ENCODE data around the gene BRD8.

The BRD8 gene

GRCh38 chr5:138186002-138186447 is 7.6 kb upstream of the BRD8 start:
- H3K27me3 ChIP-seq (ENCODE audit: control insufficient read depth in 1 of 2, insufficient read depth in 1 of 2, low read length in 2 of 2): no peaks in the 10 kb centered on the region
- no peak overlapping the region for H3K4me3 ChIP-seq (ENCODE audit: insufficient read depth in 1 of 2, low read depth in 1 of 2, low read length in 2 of 2)
- peaks cover 44 to 91% of the 10 kb centered on the region in 2 experiments for H3K36me3 ChIP-seq (ENCODE audit: control insufficient read depth in 1 of 2, insufficient read depth in 2 of 2, low read depth in 1 of 2, low read length in 2 of 2)
- H3K4me2 ChIP-seq (ENCODE audit: low read length, poor library complexity, severe bottlenecking): no peak overlapping the region
- H3K9me3 ChIP-seq (ENCODE audit: control insufficient read depth, low read length): no peaks in the 10 kb centered on the region
- H4K91ac ChIP-seq (ENCODE audit: low read length): no peak overlapping the region
- H2BK12ac ChIP-seq (ENCODE audit: low read length in 2 of 2): no peak overlapping the region
- H2BK5ac ChIP-seq (ENCODE audit: low read depth, low read length, poor library complexity, severe bottlenecking): no peak overlapping the region
- no peaks in the 10 kb centered on the region for H3K4me1 ChIP-seq (ENCODE audit: control insufficient read depth, insufficient read depth, low read depth, low read length)
- no peak overlapping the region for H3K18ac ChIP-seq (ENCODE audit: low read depth in 1 of 2, low read length in 2 of 2)
- H4K8ac ChIP-seq (ENCODE audit: low read length): no peak overlapping the region
- H2AK5ac ChIP-seq (ENCODE audit: low read length, severe bottlenecking): no peak overlapping the region
- no peak for DNase-seq
- H3K9ac ChIP-seq (ENCODE audit: low read length): no peak overlapping the region
- no peak overlapping the region for H2AFZ ChIP-seq (ENCODE audit: low read depth, low read length)
- no peak overlapping the region for H3K4ac ChIP-seq (ENCODE audit: low read depth in 1 of 2, low read length in 2 of 2)
- H3K27ac ChIP-seq (ENCODE audit: low read length, poor library complexity, severe bottlenecking): no peak overlapping the region
- H3K23ac ChIP-seq (ENCODE audit: low read length in 2 of 2): no peak overlapping the region
- H2BK120ac ChIP-seq (ENCODE audit: low read depth, low read length): no peak overlapping the region
- H3K14ac ChIP-seq (ENCODE audit: low read length in 2 of 2): no peak overlapping the region
- H2BK15ac ChIP-seq (ENCODE audit: low read depth, poor library complexity, severe bottlenecking): no peak overlapping the region
- 100% methylated on average over 1 of the region's 2 CpGs for WGBS
- H3K79me1 ChIP-seq (replicated peaks; ENCODE audit: low read length, poor library complexity, severe bottlenecking): peaks cover 22% of the 10 kb centered on the region

DNA sequence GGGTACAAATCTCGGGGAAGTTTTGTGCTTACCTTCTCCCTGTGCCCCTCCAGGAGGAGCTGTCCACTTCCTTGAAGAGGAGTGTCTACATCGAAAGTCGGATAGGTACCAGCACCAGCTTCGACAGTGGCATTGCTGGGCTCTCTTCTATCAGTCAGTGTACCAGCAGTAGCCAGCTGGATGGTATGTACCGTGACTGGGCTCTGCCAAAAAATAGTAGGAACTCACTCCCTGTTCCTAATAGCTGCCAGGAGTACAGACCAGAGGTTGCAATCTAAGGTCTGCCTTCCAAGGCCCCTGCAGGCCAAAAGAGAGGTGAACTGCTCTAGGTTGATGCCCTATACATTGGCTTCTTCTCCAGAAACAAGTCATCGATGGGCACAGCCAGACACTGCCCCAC is 4.4 kb upstream of the BRD8 start:
- Histone ChIP-seq H2AK5ac (ENCODE audit: low read length, severe bottlenecking) (no peak overlapping the region), H2BK5ac (ENCODE audit: low read depth, low read length, poor library complexity, severe bottlenecking) (no peak overlapping the region), H3K18ac (ENCODE audit: low read depth in 1 of 2, low read length in 2 of 2) (no peak overlapping the region), H3K4me1 (ENCODE audit: control insufficient read depth, insufficient read depth, low read depth, low read length) (peaks cover 6% of the 10 kb centered on the region), H2BK120ac (ENCODE audit: low read depth, low read length) (no peak overlapping the region), H3K9me3 (ENCODE audit: control insufficient read depth, low read length) (no peaks in the 10 kb centered on the region), H2BK12ac (ENCODE audit: low read length in 2 of 2) (no peak overlapping the region), H3K14ac (ENCODE audit: low read length in 2 of 2) (no peak overlapping the region), H3K23ac (ENCODE audit: low read length in 2 of 2) (no peak overlapping the region), H3K4me3 (ENCODE audit: insufficient read depth in 1 of 2, low read depth in 1 of 2, low read length in 2 of 2) (no peak overlapping the region), H3K27me3 (ENCODE audit: control insufficient read depth in 1 of 2, insufficient read depth in 1 of 2, low read length in 2 of 2) (no peaks in the 10 kb centered on the region), H3K4me2 (ENCODE audit: low read length, poor library complexity, severe bottlenecking) (no peak overlapping the region), H2AFZ (ENCODE audit: low read depth, low read length) (no peak overlapping the region), H2BK15ac (ENCODE audit: low read depth, poor library complexity, severe bottlenecking) (no peak overlapping the region), H3K9ac (ENCODE audit: low read length) (no peak overlapping the region), H4K91ac (ENCODE audit: low read length) (no peak overlapping the region), H3K27ac (ENCODE audit: low read length, poor library complexity, severe bottlenecking) (no peak overlapping the region), H4K8ac (ENCODE audit: low read length) (no peak overlapping the region), H3K4ac (ENCODE audit: low read depth in 1 of 2, low read length in 2 of 2) (no peak overlapping the region), H3K36me3 (ENCODE audit: control insufficient read depth in 1 of 2, insufficient read depth in 2 of 2, low read depth in 1 of 2, low read length in 2 of 2) (peaks cover 31 to 61% of the 10 kb centered on the region in 2 experiments), H3K79me1 (replicated peaks; ENCODE audit: low read length, poor library complexity, severe bottlenecking) (peaks cover 29% of the 10 kb centered on the region)
- DNase-seq: no peak
- WGBS: over 99% methylated on average over 6 of the region's 6 CpGs

DNA sequence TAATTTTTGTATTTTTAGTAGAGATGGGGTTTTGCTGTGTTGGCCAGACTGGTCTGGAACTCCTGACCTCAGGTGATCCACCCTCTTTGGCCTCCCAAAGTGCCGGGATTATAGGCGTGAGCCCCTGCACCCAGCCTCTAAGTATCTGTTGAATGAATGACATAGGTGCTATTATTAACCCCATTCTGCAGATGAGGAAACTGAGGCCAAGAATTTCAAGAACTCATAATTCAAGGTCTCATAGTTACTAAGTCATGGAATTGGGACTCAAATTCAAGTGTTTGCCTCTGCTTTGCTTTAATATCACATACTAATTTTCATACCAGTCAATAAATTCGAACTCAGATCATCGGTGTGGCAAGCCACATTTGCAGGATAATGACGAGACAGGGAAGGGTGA is 2.4 kb upstream of the BRD8 start:
- Histone ChIP-seq H3K4me2 (ENCODE audit: low read length, poor library complexity, severe bottlenecking) (no peak overlapping the region), H2BK15ac (ENCODE audit: low read depth, poor library complexity, severe bottlenecking) (no peak overlapping the region), H3K14ac (ENCODE audit: low read length in 2 of 2) (no peak overlapping the region), H2AK5ac (ENCODE audit: low read length, severe bottlenecking) (no peak overlapping the region), H4K91ac (ENCODE audit: low read length) (no peak overlapping the region), H2BK12ac (ENCODE audit: low read length in 2 of 2) (no peak overlapping the region), H3K9me3 (ENCODE audit: control insufficient read depth, low read length) (no peaks in the 10 kb centered on the region), H3K9ac (ENCODE audit: low read length) (no peak overlapping the region), H3K79me1 (replicated peaks; ENCODE audit: low read length, poor library complexity, severe bottlenecking) (peaks cover 31% of the 10 kb centered on the region), H2BK5ac (ENCODE audit: low read depth, low read length, poor library complexity, severe bottlenecking) (no peak overlapping the region), H3K4me1 (ENCODE audit: control insufficient read depth, insufficient read depth, low read depth, low read length) (peaks cover 10% of the 10 kb centered on the region), H3K27me3 (ENCODE audit: control insufficient read depth in 1 of 2, insufficient read depth in 1 of 2, low read length in 2 of 2) (no peaks in the 10 kb centered on the region), H2AFZ (ENCODE audit: low read depth, low read length) (no peak overlapping the region), H3K23ac (ENCODE audit: low read length in 2 of 2) (no peak overlapping the region), H3K36me3 (ENCODE audit: control insufficient read depth in 1 of 2, insufficient read depth in 2 of 2, low read depth in 1 of 2, low read length in 2 of 2) (peaks cover 30 to 51% of the 10 kb centered on the region in 2 experiments), H3K4me3 (ENCODE audit: insufficient read depth in 1 of 2, low read depth in 1 of 2, low read length in 2 of 2) (no peak overlapping the region), H4K8ac (ENCODE audit: low read length) (no peak overlapping the region), H3K18ac (ENCODE audit: low read depth in 1 of 2, low read length in 2 of 2) (no peak overlapping the region), H2BK120ac (ENCODE audit: low read depth, low read length) (no peak overlapping the region), H3K27ac (ENCODE audit: low read length, poor library complexity, severe bottlenecking) (no peak overlapping the region), H3K4ac (ENCODE audit: low read depth in 1 of 2, low read length in 2 of 2) (no peak overlapping the region)
- no peak for DNase-seq
- 95% methylated on average over 3 of the region's 5 CpGs for WGBS

DNA sequence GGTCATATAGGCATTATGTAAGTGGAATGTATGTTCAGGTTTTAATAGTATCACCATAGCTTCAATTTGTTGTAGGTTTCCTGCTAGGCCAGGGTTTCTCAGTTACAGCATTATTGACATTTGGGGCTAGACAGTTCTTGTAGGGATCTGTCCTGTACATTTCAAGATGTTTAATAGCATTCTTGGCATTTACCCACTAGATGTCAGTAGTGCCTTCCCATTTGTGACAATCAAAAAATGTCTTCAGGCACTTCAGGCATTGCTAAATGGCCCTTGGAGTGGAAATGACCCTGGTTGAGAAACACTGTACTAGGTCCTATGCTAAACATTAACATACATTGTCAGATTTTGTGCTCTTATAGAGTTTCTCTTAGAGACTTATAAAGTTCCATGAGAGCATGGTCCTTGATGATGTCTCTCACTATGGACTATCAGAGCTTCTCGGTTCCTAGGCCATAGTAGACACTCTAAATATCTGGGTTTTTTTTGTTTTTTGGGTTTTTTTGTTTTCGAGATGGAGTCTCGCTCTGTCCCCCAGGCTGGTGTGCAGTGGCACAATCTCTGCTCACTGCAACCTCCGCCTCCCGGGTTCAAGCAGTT is 1.9 kb upstream of the BRD8 start:
- WGBS: 78% methylated on average over 5 of the region's 5 CpGs
- Histone ChIP-seq H2BK12ac (ENCODE audit: low read length in 2 of 2) (no peak overlapping the region), H2BK15ac (ENCODE audit: low read depth, poor library complexity, severe bottlenecking) (no peak overlapping the region), H2AFZ (ENCODE audit: low read depth, low read length) (no peak overlapping the region), H2BK5ac (ENCODE audit: low read depth, low read length, poor library complexity, severe bottlenecking) (no peak overlapping the region), H3K4ac (ENCODE audit: low read depth in 1 of 2, low read length in 2 of 2) (no peak overlapping the region), H4K91ac (ENCODE audit: low read length) (no peak overlapping the region), H3K14ac (ENCODE audit: low read length in 2 of 2) (no peak overlapping the region), H3K23ac (ENCODE audit: low read length in 2 of 2) (no peak overlapping the region), H3K36me3 (ENCODE audit: control insufficient read depth in 1 of 2, insufficient read depth in 2 of 2, low read depth in 1 of 2, low read length in 2 of 2) (peaks cover 28 to 51% of the 10 kb centered on the region in 2 experiments), H3K9ac (ENCODE audit: low read length) (peak overlapping the region; percentile 97), H2AK5ac (ENCODE audit: low read length, severe bottlenecking) (no peak overlapping the region), H3K4me2 (ENCODE audit: low read length, poor library complexity, severe bottlenecking) (no peak overlapping the region), H3K4me3 (ENCODE audit: insufficient read depth in 1 of 2, low read depth in 1 of 2, low read length in 2 of 2) (peak overlapping the region in 1 of 2 experiments; percentile 97), H3K79me1 (replicated peaks; ENCODE audit: low read length, poor library complexity, severe bottlenecking) (peaks cover 33% of the 10 kb centered on the region), H3K9me3 (ENCODE audit: control insufficient read depth, low read length) (no peaks in the 10 kb centered on the region), H3K27me3 (ENCODE audit: control insufficient read depth in 1 of 2, insufficient read depth in 1 of 2, low read length in 2 of 2) (no peaks in the 10 kb centered on the region), H3K18ac (ENCODE audit: low read depth in 1 of 2, low read length in 2 of 2) (no peak overlapping the region), H2BK120ac (ENCODE audit: low read depth, low read length) (no peak overlapping the region), H4K8ac (ENCODE audit: low read length) (no peak overlapping the region), H3K4me1 (ENCODE audit: control insufficient read depth, insufficient read depth, low read depth, low read length) (peaks cover 10% of the 10 kb centered on the region), H3K27ac (ENCODE audit: low read length, poor library complexity, severe bottlenecking) (no peak overlapping the region)
- peak; percentile 82 for DNase-seq

All from mesenchymal stem cell (in vitro differentiated cells and primary cell).